Measurements from ENCODE around the gene KRTAP3-1. TPM values are rescaled to one million over a fixed set of nuclear protein-coding genes. Genes with fewer than 3 reads are reported as not detected.

KRTAP3-1 gene
- total RNA-seq, 4 donors from 2014 or later, result not detected

DNA sequence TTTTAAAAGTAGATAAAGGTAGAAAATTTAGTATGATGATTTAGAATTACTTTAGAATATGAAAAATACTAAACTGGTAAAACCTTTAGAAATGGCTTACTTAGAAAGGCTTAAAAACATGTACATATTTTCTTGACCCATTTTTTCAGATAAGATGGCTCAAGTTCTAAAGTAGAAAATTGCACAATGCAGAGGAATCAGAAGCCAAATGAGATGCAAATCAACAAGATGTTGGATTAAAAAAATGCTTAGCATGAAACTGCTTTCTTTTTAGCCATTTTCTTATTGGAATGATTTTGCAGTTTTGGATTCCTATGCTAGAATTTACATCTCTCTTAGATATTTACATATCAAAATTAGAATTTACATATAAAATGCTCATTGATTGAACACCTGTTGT is 1.5 kb upstream of the KRTAP3-1 start:
- no peaks in the 10 kb centered on the region for H3K36me3 ChIP-seq
- H3K4me1 ChIP-seq, result no peaks in the 10 kb centered on the region
- DNase-seq, result no peak
- TF ChIP-seq, protein P1, sequence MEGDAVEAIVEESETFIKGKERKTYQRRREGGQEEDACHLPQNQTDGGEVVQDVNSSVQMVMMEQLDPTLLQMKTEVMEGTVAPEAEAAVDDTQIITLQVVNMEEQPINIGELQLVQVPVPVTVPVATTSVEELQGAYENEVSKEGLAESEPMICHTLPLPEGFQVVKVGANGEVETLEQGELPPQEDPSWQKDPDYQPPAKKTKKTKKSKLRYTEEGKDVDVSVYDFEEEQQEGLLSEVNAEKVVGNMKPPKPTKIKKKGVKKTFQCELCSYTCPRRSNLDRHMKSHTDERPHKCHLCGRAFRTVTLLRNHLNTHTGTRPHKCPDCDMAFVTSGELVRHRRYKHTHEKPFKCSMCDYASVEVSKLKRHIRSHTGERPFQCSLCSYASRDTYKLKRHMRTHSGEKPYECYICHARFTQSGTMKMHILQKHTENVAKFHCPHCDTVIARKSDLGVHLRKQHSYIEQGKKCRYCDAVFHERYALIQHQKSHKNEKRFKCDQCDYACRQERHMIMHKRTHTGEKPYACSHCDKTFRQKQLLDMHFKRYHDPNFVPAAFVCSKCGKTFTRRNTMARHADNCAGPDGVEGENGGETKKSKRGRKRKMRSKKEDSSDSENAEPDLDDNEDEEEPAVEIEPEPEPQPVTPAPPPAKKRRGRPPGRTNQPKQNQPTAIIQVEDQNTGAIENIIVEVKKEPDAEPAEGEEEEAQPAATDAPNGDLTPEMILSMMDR (IDR thresholded peaks at IDR 0.05), result no peak
- no peak for TF ChIP-seq POLR2A (IDR thresholded peaks at IDR 0.05)
- H3K27me3 ChIP-seq, result no peaks in the 10 kb centered on the region
- no peak overlapping the region for H3K27ac ChIP-seq
- no peaks in the 10 kb centered on the region for H3K9me3 ChIP-seq
- no peak overlapping the region for H3K4me3 ChIP-seq

DNA sequence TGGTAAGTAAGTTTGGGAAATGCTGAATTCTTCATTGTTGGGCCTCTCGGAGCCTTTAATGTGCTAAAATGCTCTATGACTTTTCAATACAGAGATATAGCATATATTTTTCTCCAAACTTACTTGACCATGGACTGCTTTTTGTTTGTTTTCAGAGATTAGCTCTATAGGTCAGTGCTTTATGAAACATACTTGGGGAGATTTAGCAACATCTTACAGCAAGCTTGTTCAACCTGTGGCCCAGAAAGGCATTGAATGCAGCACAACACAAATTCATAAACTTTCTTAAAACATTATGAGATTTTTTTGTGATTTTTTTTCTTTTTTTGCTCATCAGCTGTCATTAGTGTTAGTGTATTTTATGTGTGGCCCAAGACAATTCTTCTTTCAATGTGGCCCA is 1.0 kb upstream of the KRTAP3-1 start:
- no peak for DNase-seq
- Histone ChIP-seq H3K4me1 (no peaks in the 10 kb centered on the region), H3K9me3 (no peaks in the 10 kb centered on the region), H3K27ac (no peak overlapping the region), H3K27me3 (no peaks in the 10 kb centered on the region), H3K36me3 (no peaks in the 10 kb centered on the region), H3K4me3 (no peak overlapping the region)
- TF ChIP-seq, protein P1 (IDR thresholded peaks at IDR 0.05), result no peak
- no peak for TF ChIP-seq POLR2A (IDR thresholded peaks at IDR 0.05)

DNA sequence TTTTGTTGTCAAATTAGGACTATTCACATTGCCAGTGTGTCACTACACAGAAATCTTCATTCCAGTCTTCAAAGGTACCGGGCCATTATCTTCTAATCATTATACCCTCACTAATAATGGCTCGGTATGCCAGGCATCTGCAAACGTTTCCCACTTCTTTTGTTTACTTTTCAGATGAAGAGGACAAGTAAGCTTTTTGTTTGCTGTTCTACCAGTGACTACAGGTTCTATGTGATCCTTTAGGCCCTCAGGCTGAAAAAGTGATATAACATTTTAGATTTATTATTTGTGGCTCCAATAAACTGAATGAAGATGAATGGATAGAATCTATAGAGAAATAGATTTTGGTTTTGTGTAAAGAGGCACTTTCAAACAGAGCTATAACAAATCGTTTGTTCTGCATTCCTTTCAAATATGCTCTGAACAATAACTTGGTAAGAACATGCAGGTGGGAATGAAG is 403 bp upstream of the KRTAP3-1 start:
- no peak for DNase-seq
- no peaks in the 10 kb centered on the region for H3K27me3 ChIP-seq
- no peaks in the 10 kb centered on the region for H3K9me3 ChIP-seq
- no peak overlapping the region for H3K27ac ChIP-seq
- H3K4me3 ChIP-seq, result no peak overlapping the region
- no peaks in the 10 kb centered on the region for H3K36me3 ChIP-seq
- no peaks in the 10 kb centered on the region for H3K4me1 ChIP-seq
- no peak for TF ChIP-seq POLR2A (IDR thresholded peaks at IDR 0.05)
- TF ChIP-seq, protein P1 (IDR thresholded peaks at IDR 0.05), result no peak

DNA sequence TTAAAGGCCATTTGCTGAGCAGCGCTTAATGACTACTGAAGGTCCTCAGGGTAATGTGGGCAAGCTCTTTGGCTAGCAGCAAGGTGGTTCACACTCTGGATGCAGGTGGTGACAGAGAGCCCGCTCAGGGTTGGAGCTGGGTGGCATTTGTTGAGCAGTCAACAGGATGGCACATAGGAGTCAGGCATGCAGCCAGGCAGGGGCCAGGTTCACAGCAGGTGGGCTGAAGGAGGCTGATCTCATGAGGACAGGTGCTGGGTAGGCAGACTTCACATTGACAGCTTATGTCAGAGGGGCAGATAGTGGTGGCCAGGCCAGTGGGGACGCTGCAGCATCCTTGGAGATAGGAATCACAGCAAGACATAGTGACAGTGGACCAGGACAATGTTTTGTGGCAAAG is 4.5 kb downstream of the KRTAP3-1 start:
- no peak overlapping the region for H3K27ac ChIP-seq
- H3K36me3 ChIP-seq, result no peaks in the 10 kb centered on the region
- no peak overlapping the region for H3K4me3 ChIP-seq
- TF ChIP-seq POLR2A (IDR thresholded peaks at IDR 0.05), result no peak
- TF ChIP-seq, protein P1 (IDR thresholded peaks at IDR 0.05), result no peak
- no peaks in the 10 kb centered on the region for H3K9me3 ChIP-seq
- no peak for DNase-seq
- H3K27me3 ChIP-seq, result no peaks in the 10 kb centered on the region
- no peaks in the 10 kb centered on the region for H3K4me1 ChIP-seq

DNA sequence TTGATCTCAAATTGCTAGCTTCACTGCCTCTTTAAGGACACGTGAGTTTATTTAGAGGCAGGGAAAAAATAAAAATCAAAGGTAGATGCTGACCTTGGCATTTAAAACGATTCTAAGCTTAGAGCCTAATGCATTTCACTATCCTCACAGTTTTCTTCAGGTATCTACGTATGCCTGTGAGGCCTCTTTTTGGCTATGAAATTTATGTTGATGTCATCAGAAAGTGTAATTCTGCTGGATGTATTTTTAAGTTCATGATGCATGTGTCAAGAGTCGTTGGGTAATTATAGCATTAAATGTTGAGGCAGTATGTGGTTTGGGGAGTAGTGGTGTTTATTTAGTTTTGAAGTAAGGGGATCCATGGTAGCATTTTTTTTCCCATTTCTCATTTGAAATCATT is 5.0 kb downstream of the KRTAP3-1 start:
- no peaks in the 10 kb centered on the region for H3K36me3 ChIP-seq
- no peaks in the 10 kb centered on the region for H3K27me3 ChIP-seq
- no peak overlapping the region for H3K27ac ChIP-seq
- H3K4me3 ChIP-seq, result no peak overlapping the region
- H3K9me3 ChIP-seq, result no peaks in the 10 kb centered on the region
- DNase-seq, result no peak
- no peaks in the 10 kb centered on the region for H3K4me1 ChIP-seq
- no peak for TF ChIP-seq POLR2A (IDR thresholded peaks at IDR 0.05)
- TF ChIP-seq, protein P1 (IDR thresholded peaks at IDR 0.05), result no peak

DNA sequence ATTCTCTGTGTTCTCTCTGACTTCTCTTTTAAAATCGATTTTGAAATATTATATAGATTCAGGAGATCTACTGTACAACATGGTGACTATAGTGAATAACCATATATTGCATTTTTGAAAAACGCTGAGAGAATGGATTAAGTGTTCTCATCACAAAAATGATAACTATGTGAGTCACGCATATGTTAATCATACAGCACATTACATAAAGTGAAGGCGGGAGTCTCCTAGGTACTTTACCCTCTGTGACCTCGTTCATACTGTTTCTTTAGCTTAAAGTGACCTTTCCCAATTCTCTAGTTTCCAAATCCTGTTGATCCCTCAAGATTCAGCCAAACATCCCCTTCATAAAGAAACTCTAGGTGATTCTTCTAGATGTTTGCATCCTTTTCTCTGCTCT is 6.1 kb downstream of the KRTAP3-1 start:
- Histone ChIP-seq H3K36me3 (no peaks in the 10 kb centered on the region), H3K9me3 (no peaks in the 10 kb centered on the region), H3K27ac (no peak overlapping the region), H3K4me1 (no peaks in the 10 kb centered on the region), H3K27me3 (no peaks in the 10 kb centered on the region), H3K4me3 (no peak overlapping the region)
- no peak for DNase-seq
- no peak for TF ChIP-seq POLR2A (IDR thresholded peaks at IDR 0.05)
- TF ChIP-seq, protein P1 (IDR thresholded peaks at IDR 0.05), result no peak
